Hematopoietic multipotent progenitor cell treated with erythropoietin and hydrocortisone succinate and interleukin-3 and kit ligand, for 15 days (in vitro differentiated cells): ENCODE results near the gene ULBP3.
"Not testable (repeated sequence)": the region's sequence is repeated elsewhere in the genome, so short reads cannot be mapped to it uniquely, and the experiment has no call there.

Source experiments
- DNase-seq: peaks from one replicate; pipeline ENCODE4 v3.0.0-alpha.2; 2015; ENCODE audit warnings: low spot score

ULBP3 gene

GRCh38 chr6:150015281-150016001 lies 53.5 kb downstream of the ULBP3 start:
- not testable (repeated sequence) for DNase-seq

- not testable (repeated sequence) for DNase-seq
Measured at GRCh38 chr6:150014623-150015280, 54.2 kb downstream of the ULBP3 start.

- not testable (repeated sequence) for DNase-seq
Measured at GRCh38 chr6:150013785-150014622, 54.9 kb downstream of the ULBP3 start.

DNA sequence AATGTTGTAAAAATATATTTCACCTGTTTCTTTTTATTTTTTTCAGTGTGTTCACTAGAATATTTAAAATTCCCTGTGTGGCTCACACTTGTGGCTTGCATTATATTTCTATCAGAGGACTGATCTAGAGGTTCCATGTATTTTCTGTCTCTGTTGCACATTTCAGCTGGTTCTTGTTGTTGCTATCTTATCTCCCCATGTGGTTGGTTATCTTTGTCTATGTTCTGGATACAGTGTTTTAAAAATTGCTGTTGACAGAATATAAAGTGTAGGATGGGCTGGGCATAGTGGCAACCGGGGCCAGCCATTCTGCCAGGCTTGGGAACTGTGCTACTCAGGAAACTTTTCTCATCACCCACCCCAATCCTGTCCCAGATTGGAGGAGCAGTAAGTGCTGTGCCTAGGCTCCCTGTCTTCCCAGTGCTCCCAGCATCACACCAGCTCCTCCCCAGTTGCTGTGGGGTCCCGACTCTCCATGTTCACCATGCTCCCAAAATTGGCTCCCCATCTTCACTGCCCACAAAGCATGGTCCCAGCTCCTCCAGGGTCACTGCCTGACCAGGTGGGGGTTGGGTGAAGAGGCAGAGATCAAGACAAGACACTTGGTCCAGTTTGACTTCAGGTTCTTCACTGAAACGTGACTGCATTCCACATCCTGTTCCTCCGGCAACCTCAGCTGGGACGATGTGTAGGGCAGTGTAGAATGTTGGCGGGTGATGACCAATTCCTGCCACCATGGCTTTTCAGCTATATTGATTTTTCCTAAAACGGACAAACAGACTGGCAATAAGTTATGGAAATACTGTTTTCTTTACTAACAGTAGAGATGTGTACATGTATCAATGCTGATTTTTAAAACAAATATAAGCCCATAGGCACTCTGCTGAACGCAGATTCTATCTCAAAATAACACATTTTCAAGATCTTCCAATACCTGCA lies 55.8 kb downstream of the ULBP3 start:
- DNase-seq = not testable (repeated sequence)
